CD4-positive, alpha-beta T cell (primary cell): ENCODE data around the gene MXD1. TPM values are rescaled to one million over a fixed set of nuclear protein-coding genes. Genes with fewer than 3 reads are reported as not detected.

Experiments used
- ATAC-seq: fragments of 200-7000 bp; cut with Tn5 transposase; one replicate; pipeline ENCODE4 v1.10.0; 2022; ENCODE audit warnings: mild to moderate bottlenecking; ENCODE audit not compliant: poor library complexity
- CTCF ChIA-PET: fragments of 350-600 bp; sonication (Branson Sonifier 250); formaldehyde crosslinking; loops from one replicate; lab custom pipeline; 2021; ENCODE audit warnings: antibody characterized with exemption, inconsistent platforms; lab: Charles Lee
- POLR2A ChIA-PET: fragments of 350-600 bp; sonication (Branson Sonifier 250); formaldehyde crosslinking; loops from one replicate; lab custom pipeline; 2021; ENCODE audit warnings: antibody characterized with exemption, inconsistent platforms; lab: Charles Lee
- DNase-seq, 14 experiments: peaks; one replicate each; pipeline ENCODE4 v3.0.0-alpha.2; 2013 to 2020; ENCODE audit warnings: mixed read lengths in 2 of 14
- H3K27ac ChIP-seq, 2 donors: one replicate each; pipeline versions ENCODE4 v1.5.1 to v1.7.0; 2013; ENCODE audit warnings: low read length in 2 of 2, low read depth in 1 of 2, mild to moderate bottlenecking in 1 of 2
- H3K27me3 ChIP-seq, 2 experiments: 1 replicate in 1 of 2; 2 replicates in 1 of 2; pipeline versions ENCODE4 v1.6.1 to v1.7.0; 2013; ENCODE audit warnings: low read length in 2 of 2, control low read depth in 1 of 2, mild to moderate bottlenecking in 1 of 2, moderate library complexity in 1 of 2; ENCODE audit not compliant: insufficient read depth in 2 of 2, control insufficient read depth in 1 of 2
- H3K36me3 ChIP-seq: one replicate; pipeline ENCODE4 v1.6.1; 2013; ENCODE audit warnings: low read length, control low read depth; ENCODE audit not compliant: insufficient read depth
- H3K4me1 ChIP-seq: one replicate; pipeline ENCODE4 v1.6.1; 2013; ENCODE audit warnings: low read length, control low read depth; ENCODE audit not compliant: insufficient read depth
- H3K4me3 ChIP-seq: one replicate; pipeline ENCODE4 v1.5.1; 2013; ENCODE audit warnings: mild to moderate bottlenecking, low read length, moderate library complexity
- H3K9me3 ChIP-seq, 2 experiments: 1 replicate in 1 of 2; 2 replicates in 1 of 2; pipeline versions ENCODE4 v1.6.1 to v1.7.0; 2013; ENCODE audit warnings: low read length in 2 of 2, mild to moderate bottlenecking in 2 of 2, control low read depth in 1 of 2, moderate library complexity in 1 of 2; ENCODE audit not compliant: control insufficient read depth in 1 of 2, insufficient read depth in 1 of 2
- H3K27ac Mint-ChIP-seq: one replicate; pipeline ENCODE4 v1.8.0; 2020; ENCODE audit warnings: mixed read lengths
- H3K27me3 Mint-ChIP-seq: one replicate; pipeline ENCODE4 v1.8.0; 2021; ENCODE audit warnings: mixed read lengths
- H3K36me3 Mint-ChIP-seq: one replicate; pipeline ENCODE4 v1.8.0; 2021; ENCODE audit warnings: low read depth, mixed read lengths
- H3K4me1 Mint-ChIP-seq: one replicate; pipeline ENCODE4 v1.8.0; 2021; ENCODE audit warnings: low read depth, mixed read lengths
- H3K4me3 Mint-ChIP-seq: one replicate; pipeline ENCODE4 v1.8.0; 2020; ENCODE audit warnings: mild to moderate bottlenecking, mixed read lengths
- H3K9me3 Mint-ChIP-seq: one replicate; pipeline ENCODE4 v1.8.0; 2020; ENCODE audit warnings: mixed read lengths
- intact Hi-C, 2 experiments: fragments of 100-400 bp; cut with DNase I in 1 of 2; cut with micrococcal nuclease in 1 of 2; formaldehyde crosslinking; loops; one replicate each; pipeline versions ENCODE4 v1.15.1 to v1.9.0; 2023 to 2025; cut with DNase I, micrococcal nuclease
- total RNA-seq, 174 experiments: library from RNA in 2 of 174; stranded (reverse) in 2 of 174; gene quantifications; one replicate each; pipeline ENCODE4 v1.2.3 and lab custom pipeline; 2021 to 2026
- TF ChIP-seq, protein P1 (sequence below): fragments of 200-600 bp; IDR thresholded peaks from one replicate; pipeline ENCODE4 v1.8.0; 2022; ENCODE audit warnings: antibody characterized with exemption, mild to moderate bottlenecking

MXD1 gene
- total RNA-seq, 2 experiments from 2014 or later = 43.5 to 45.3 TPM

DNA sequence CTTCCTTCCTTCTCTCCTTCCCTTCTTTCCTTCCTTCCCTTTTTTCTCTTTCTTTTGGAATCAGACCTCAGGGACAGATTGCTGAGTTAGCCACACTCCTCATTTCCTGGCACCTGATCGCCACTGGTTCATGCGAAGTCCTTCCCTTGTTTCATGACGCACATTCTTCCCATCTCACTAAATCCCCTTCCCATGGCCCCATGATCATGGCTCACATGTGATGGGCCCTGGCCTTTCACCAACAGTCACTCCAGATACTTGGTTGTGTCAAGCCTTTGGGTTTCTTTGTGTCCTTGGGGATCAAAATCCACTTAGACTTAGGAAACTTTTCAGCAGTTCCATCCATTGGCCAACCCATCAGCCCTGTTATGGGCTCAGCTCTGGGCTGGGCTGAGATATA, 70.3 kb downstream of the MXD1 start:
- peak in 2 of 14 experiments; percentile 17 to 34 for DNase-seq
- Mint-ChIP-seq H3K4me1 (no peaks in the 10 kb centered on the region), H3K27ac (no peak overlapping the region), H3K27me3 (no peaks in the 10 kb centered on the region), H3K36me3 (no peaks in the 10 kb centered on the region), H3K9me3 (no peaks in the 10 kb centered on the region), H3K4me3 (no peak overlapping the region)
- H3K9me3 ChIP-seq = no peaks in the 10 kb centered on the region
- POLR2A ChIA-PET = interaction anchor here (1.4 kb wide), 1 partner anchor 101 kb away, joined by 3 read pairs; no protein-coding TSS in a partner anchor
- no peaks in the 10 kb centered on the region for H3K36me3 ChIP-seq
- CTCF ChIA-PET = no interaction called here
- intact Hi-C loops = no loop called here
- no peaks in the 10 kb centered on the region for H3K27me3 ChIP-seq
- H3K27ac ChIP-seq = no peak overlapping the region
- no peak for ATAC-seq
- H3K4me3 ChIP-seq = no peak overlapping the region
- peaks cover 4% of the 10 kb centered on the region for H3K4me1 ChIP-seq
- TF ChIP-seq, protein P1, sequence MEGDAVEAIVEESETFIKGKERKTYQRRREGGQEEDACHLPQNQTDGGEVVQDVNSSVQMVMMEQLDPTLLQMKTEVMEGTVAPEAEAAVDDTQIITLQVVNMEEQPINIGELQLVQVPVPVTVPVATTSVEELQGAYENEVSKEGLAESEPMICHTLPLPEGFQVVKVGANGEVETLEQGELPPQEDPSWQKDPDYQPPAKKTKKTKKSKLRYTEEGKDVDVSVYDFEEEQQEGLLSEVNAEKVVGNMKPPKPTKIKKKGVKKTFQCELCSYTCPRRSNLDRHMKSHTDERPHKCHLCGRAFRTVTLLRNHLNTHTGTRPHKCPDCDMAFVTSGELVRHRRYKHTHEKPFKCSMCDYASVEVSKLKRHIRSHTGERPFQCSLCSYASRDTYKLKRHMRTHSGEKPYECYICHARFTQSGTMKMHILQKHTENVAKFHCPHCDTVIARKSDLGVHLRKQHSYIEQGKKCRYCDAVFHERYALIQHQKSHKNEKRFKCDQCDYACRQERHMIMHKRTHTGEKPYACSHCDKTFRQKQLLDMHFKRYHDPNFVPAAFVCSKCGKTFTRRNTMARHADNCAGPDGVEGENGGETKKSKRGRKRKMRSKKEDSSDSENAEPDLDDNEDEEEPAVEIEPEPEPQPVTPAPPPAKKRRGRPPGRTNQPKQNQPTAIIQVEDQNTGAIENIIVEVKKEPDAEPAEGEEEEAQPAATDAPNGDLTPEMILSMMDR = no peak

DNA sequence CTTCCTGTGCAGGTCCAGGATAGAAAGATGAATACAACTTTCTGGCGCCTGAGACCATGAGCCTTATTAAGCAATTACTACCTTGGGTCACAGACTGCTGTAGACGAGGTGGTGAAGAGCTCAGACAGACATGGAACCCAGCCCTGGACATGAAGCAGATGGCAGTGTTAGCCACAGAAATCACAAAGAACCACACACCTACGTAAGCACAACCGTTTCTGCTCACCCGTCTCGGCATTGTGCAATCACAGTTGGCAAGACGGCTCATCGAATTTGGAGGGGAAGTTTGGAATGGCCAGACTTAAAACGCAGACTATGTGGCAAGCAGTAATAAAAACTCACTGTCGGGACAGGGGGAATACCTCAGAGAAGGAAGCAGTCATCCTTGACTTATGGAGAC, 70.8 kb downstream of the MXD1 start:
- peak in 3 of 14 experiments; percentile 20 to 80 (median 69) for DNase-seq
- H3K27me3 ChIP-seq = no peaks in the 10 kb centered on the region
- peaks cover 4% of the 10 kb centered on the region for H3K4me1 ChIP-seq
- Mint-ChIP-seq H3K36me3 (no peaks in the 10 kb centered on the region), H3K4me1 (no peaks in the 10 kb centered on the region), H3K27ac (no peak overlapping the region), H3K9me3 (no peaks in the 10 kb centered on the region), H3K4me3 (no peak overlapping the region), H3K27me3 (no peaks in the 10 kb centered on the region)
- no peak for ATAC-seq
- H3K4me3 ChIP-seq = no peak overlapping the region
- intact Hi-C loops = no loop called here
- H3K9me3 ChIP-seq = no peaks in the 10 kb centered on the region
- no peak overlapping the region for H3K27ac ChIP-seq
- CTCF ChIA-PET = no interaction called here
- no peaks in the 10 kb centered on the region for H3K36me3 ChIP-seq
- POLR2A ChIA-PET = interaction anchor here (1.4 kb wide), 1 partner anchor 100 kb away, joined by 3 read pairs; no protein-coding TSS in a partner anchor
- TF ChIP-seq, protein P1 = no peak

DNA sequence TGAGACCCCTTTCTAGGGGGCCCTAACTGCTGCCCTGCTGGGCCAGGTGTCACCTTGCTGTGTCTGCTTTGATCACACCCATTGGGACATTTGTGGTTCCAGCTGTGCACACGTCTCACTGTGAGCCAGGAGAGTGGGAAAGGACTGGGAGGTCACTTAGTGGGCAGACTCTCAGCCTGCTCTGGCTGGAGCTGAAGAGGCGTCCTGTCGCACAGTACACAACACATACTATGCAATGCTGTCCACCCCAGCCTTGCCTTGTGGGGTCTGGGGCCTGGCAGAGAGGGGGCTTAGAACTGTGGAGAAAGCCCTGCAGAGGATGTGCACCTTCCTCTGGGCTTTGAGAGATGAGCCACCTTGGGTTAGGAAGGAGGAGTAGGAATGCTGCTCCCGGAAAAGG, 71.8 kb downstream of the MXD1 start:
- Mint-ChIP-seq H3K4me3 (no peak overlapping the region), H3K27ac (no peak overlapping the region), H3K27me3 (no peaks in the 10 kb centered on the region), H3K36me3 (no peaks in the 10 kb centered on the region), H3K4me1 (no peaks in the 10 kb centered on the region), H3K9me3 (no peaks in the 10 kb centered on the region)
- Histone ChIP-seq H3K27me3 (no peaks in the 10 kb centered on the region), H3K9me3 (no peaks in the 10 kb centered on the region), H3K27ac (no peak overlapping the region), H3K36me3 (no peaks in the 10 kb centered on the region), H3K4me1 (peaks cover 4% of the 10 kb centered on the region), H3K4me3 (no peak overlapping the region)
- DNase-seq (no peak), ATAC-seq (no peak)
- intact Hi-C loops = no loop called here
- ChIA-PET CTCF (interaction anchor here (0.6 kb wide), 1 partner anchor 65 kb away, joined by 3 read pairs; no protein-coding TSS in a partner anchor), POLR2A (interaction anchor here (1.4 kb wide), 1 partner anchor 99 kb away, joined by 3 read pairs; no protein-coding TSS in a partner anchor)
- TF ChIP-seq, protein P1 = no peak
